ENCODE data around the gene BIRC7. TPM values are rescaled to one million over a fixed set of nuclear protein-coding genes. Genes with fewer than 3 reads are reported as not detected.

The BIRC7 gene
- total and polyA plus RNA-seq, 2 of the 4 experiments (the other 2 are of a cell fraction): not detected

DNA sequence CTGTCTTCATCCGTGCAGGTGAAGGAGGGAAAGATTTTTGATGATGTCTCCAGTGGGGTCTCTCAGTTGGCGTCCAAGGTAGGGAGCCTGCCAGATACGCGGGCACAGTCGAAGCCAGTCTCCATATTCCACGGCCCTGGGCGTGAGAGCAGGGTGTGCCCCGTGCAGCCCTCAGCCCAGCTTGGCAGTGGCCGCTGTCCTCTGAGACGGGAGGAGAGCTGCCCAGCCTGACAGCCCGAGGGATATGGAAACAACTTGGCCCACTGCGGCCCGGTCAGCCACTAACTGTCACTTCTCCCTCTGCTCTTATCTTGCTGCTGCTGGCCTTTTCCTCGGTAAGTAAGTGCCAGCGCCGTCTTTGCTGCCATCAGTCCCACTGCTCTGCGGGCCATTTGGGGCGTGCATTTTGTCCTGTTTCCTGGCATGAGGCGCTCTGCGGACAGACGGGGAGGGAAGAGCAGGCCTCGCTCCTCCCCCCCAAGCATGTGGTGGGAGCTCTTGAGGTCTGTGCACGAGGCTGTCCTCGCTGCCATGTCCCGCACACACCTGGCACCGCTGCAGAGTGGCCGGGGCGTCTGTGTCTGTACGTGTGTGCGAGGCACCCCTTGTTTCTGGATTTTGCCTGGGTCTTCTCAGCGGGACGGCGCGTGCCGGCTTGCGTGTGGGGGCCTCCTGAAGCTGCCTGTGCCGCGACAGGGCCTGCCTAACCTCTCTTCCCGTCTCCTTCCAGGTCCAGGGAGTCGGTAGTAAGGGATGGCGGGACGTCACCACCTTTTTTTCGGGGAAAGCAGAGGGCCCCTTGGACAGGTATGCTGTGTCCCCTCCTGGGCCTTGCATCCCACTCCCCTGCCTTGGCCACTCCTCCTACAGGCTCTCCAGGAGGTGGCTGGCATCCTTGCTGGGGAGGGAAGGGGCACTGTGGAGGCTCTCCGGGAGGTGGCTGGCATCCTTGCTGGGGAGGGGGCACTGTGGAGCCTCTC, 50.2 kb downstream of the BIRC7 start:
- H3K27me3 ChIP-seq (ENCODE audit: control insufficient read depth, insufficient read depth, low read length): no peaks in the 10 kb centered on the region
- H3K23ac ChIP-seq (ENCODE audit: low read depth, low read length): no peak overlapping the region
- ATAC-seq (ENCODE audit: low read depth) (no peak), DNase-seq (no peak)
- H2BK120ac ChIP-seq (ENCODE audit: low read depth, low read length): no peak overlapping the region
- H2AK9ac ChIP-seq (replicated peaks; ENCODE audit: low read depth, low read length, poor library complexity): no peak overlapping the region
- 98% methylated on average over 23 of the region's 44 CpGs; no CpG with 5 or more reads in 1 of the 2 experiments for whole genome bisulfite sequencing, 2 experiments (ENCODE audit: extremely low coverage in 2 of 2, insufficient read length in 1 of 2)
- TF ChIP-seq BHLHE40 (IDR thresholded peaks at IDR 0.05; ENCODE audit: low read depth, low read length) (no peak), SMC3 (IDR thresholded peaks at IDR 0.05; ENCODE audit: low read depth, low read length) (no peak)
- TF ChIP-seq, protein P1, sequence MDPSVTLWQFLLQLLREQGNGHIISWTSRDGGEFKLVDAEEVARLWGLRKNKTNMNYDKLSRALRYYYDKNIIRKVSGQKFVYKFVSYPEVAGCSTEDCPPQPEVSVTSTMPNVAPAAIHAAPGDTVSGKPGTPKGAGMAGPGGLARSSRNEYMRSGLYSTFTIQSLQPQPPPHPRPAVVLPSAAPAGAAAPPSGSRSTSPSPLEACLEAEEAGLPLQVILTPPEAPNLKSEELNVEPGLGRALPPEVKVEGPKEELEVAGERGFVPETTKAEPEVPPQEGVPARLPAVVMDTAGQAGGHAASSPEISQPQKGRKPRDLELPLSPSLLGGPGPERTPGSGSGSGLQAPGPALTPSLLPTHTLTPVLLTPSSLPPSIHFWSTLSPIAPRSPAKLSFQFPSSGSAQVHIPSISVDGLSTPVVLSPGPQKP (IDR thresholded peaks at IDR 0.05; ENCODE audit: borderline replicate concordance, low read depth, low read length): no peak
- no peak overlapping the region for H2AFZ ChIP-seq (replicated peaks; ENCODE audit: low read length, poor library complexity)
- H3K4ac ChIP-seq (ENCODE audit: low read depth, low read length): no peak overlapping the region
- POLR2A ChIA-PET (ENCODE audit: unreplicated experiment): no interaction called here
- H4K5ac ChIP-seq (ENCODE audit: low read depth, low read length): no peak overlapping the region
- H3K4me2 ChIP-seq (ENCODE audit: low read depth, low read length): no peak overlapping the region
- H2BK20ac ChIP-seq (ENCODE audit: low read depth, low read length): no peak overlapping the region
- no peak overlapping the region for H3K9ac ChIP-seq (ENCODE audit: low read depth, low read length)
- H2BK15ac ChIP-seq (ENCODE audit: low read depth, low read length): no peak overlapping the region
- H3K4me3 ChIP-seq (ENCODE audit: insufficient read depth, low read depth, low read length): no peak overlapping the region
- no peak overlapping the region for H2BK5ac ChIP-seq (ENCODE audit: low read depth, low read length, poor library complexity, severe bottlenecking)
- H3K9me1 ChIP-seq (ENCODE audit: insufficient read depth, low read length): no peaks in the 10 kb centered on the region
- peaks cover 77% of the 10 kb centered on the region for H3K36me3 ChIP-seq (ENCODE audit: control insufficient read depth, insufficient read depth, low read length)
- dilution Hi-C loops (cut with HindIII; ENCODE audit: low sequenced_read_pairs, unreplicated experiment): no loop called here
- H3K18ac ChIP-seq (ENCODE audit: low read depth, low read length): no peak overlapping the region
- no peak overlapping the region for H3K14ac ChIP-seq (replicated peaks; ENCODE audit: low read depth, low read length)
- in situ Hi-C loops (cut with MboI; ENCODE audit: low sequenced_read_pairs): no loop called here
- H3K9me3 ChIP-seq (ENCODE audit: control insufficient read depth, insufficient read depth, low read length): no peaks in the 10 kb centered on the region
- H3K4me1 ChIP-seq (ENCODE audit: control insufficient read depth, insufficient read depth, low read length): no peaks in the 10 kb centered on the region
- peaks cover 61% of the 10 kb centered on the region for H4K20me1 ChIP-seq (ENCODE audit: insufficient read depth, low read length)
- no peak overlapping the region for H3K27ac ChIP-seq (ENCODE audit: insufficient read depth, low read length)
- H4K91ac ChIP-seq (ENCODE audit: insufficient read depth, low read depth, low read length): no peak overlapping the region
- H3K79me1 ChIP-seq (ENCODE audit: low read depth in 1 of 2, low read length in 2 of 2): peaks cover 3 to 22% of the 10 kb centered on the region in 2 experiments; a peak in 3 of 4 replicates
- intact Hi-C loops (cut with micrococcal nuclease): no loop called here
- BruUV-seq (replicated peaks): no TSS peak
- no peak overlapping the region for H2AK5ac ChIP-seq (ENCODE audit: low read depth, low read length)
- no peak overlapping the region for H4K8ac ChIP-seq (ENCODE audit: low read depth in 2 of 2, low read length in 2 of 2)
- no peak overlapping the region for H3K56ac ChIP-seq (ENCODE audit: extremely low read depth, insufficient read depth, low read length)
- CTCF ChIA-PET: no interaction called here

All from IMR-90 (cell line).